ENCODE measurements around the gene ICA1. TPM values are rescaled to one million over a fixed set of nuclear protein-coding genes. Genes with fewer than 3 reads are reported as not detected.

ICA1 gene
- total and polyA plus RNA-seq, 4 donors = 1.4 to 22.7 (median 8.1) TPM

GRCh38 chr7:8197994-8198698 is 63.8 kb downstream of the ICA1 start:
- no peak for TF ChIP-seq SP1 (IDR thresholded peaks at IDR 0.05)
- no peak for TF ChIP-seq RAD21 (IDR thresholded peaks at IDR 0.05)
- TF ChIP-seq TAF1 (conservative IDR thresholded peaks at IDR 0.05) = no peak
- TF ChIP-seq ZBTB33 (IDR thresholded peaks at IDR 0.05) = no peak
- TF ChIP-seq REST (IDR thresholded peaks at IDR 0.05) = no peak
- no peak for TF ChIP-seq RXRA (IDR thresholded peaks at IDR 0.05)
- TF ChIP-seq HNF4A (conservative IDR thresholded peaks at IDR 0.05) = no peak
- no peak for TF ChIP-seq GABPA (IDR thresholded peaks at IDR 0.05 in 1 of 2, conservative IDR thresholded peaks at IDR 0.05 in 1 of 2)
- TF ChIP-seq, protein P1, sequence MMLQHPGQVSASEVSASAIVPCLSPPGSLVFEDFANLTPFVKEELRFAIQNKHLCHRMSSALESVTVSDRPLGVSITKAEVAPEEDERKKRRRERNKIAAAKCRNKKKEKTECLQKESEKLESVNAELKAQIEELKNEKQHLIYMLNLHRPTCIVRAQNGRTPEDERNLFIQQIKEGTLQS (IDR thresholded peaks at IDR 0.05) = no peak
- H3K9me3 ChIP-seq (ENCODE audit: control insufficient read depth in 4 of 4, low read length in 3 of 4) = no peaks in the 10 kb centered on the region
- H3K36me3 ChIP-seq (ENCODE audit: control insufficient read depth in 4 of 4, insufficient read depth in 3 of 4, low read depth in 1 of 4, low read length in 3 of 4) = peaks cover 0 to 3% (median 0%) of the 10 kb centered on the region in 4 donors
- H3K9ac ChIP-seq (ENCODE audit: low read depth in 1 of 2, low read length in 2 of 2) = no peak overlapping the region
- H3K4me1 ChIP-seq (ENCODE audit: control insufficient read depth in 4 of 4, insufficient read depth in 4 of 4, low read length in 3 of 4) = no peaks in the 10 kb centered on the region
- H3K27ac ChIP-seq (ENCODE audit: low read depth in 1 of 2, low read length in 2 of 2) = no peak overlapping the region
- 90% methylated on average over 5 of the region's 5 CpGs for WGBS
- DNase-seq (ENCODE audit: low spot score) = no peak
- no peaks in the 10 kb centered on the region for H3K27me3 ChIP-seq (ENCODE audit: control insufficient read depth in 4 of 4, insufficient read depth in 4 of 4, low read length in 3 of 4)
- H3K4me3 ChIP-seq (ENCODE audit: low read depth in 1 of 3, low read length in 3 of 3) = no peak overlapping the region

DNA sequence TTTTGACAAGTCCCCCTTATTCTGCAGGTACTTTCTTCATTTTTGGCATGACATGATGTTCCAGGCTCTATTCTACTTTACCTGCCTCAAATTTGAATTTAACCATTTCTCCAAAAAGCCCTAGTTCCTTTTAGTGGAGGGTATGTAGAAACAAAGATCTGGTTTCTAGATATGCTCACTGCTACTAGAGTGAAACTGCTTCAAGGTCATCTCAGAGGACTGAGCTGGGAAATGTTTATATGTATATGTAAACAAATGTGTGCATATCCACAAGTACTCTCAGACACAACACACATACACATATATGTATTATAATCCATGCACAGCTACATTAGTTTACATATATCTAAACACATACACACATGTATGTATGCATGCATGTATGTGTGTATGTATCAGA is 69.1 kb downstream of the ICA1 start:
- H3K9ac ChIP-seq (ENCODE audit: low read depth in 1 of 2, low read length in 2 of 2) = no peak overlapping the region
- DNase-seq (ENCODE audit: low spot score) = no peak
- H3K27ac ChIP-seq (ENCODE audit: low read depth in 1 of 2, low read length in 2 of 2) = no peak overlapping the region
- TF ChIP-seq, protein P1 (IDR thresholded peaks at IDR 0.05) = no peak
- H3K4me1 ChIP-seq (ENCODE audit: control insufficient read depth in 4 of 4, insufficient read depth in 4 of 4, low read length in 3 of 4) = peaks cover 0 to 18% (median 9%) of the 10 kb centered on the region in 4 donors
- H3K36me3 ChIP-seq (ENCODE audit: control insufficient read depth in 4 of 4, insufficient read depth in 3 of 4, low read depth in 1 of 4, low read length in 3 of 4) = no peaks in the 10 kb centered on the region
- no peak overlapping the region for H3K4me3 ChIP-seq (ENCODE audit: low read depth in 1 of 3, low read length in 3 of 3)
- no peaks in the 10 kb centered on the region for H3K27me3 ChIP-seq (ENCODE audit: control insufficient read depth in 4 of 4, insufficient read depth in 4 of 4, low read length in 3 of 4)
- no peaks in the 10 kb centered on the region for H3K9me3 ChIP-seq (ENCODE audit: control insufficient read depth in 4 of 4, low read length in 3 of 4)
